ENCODE measurements around the gene TRIM38.

GRCh38 chr6:26000366-26001144 is 38.0 kb downstream of the TRIM38 start:
- TF ChIP-seq CTCF (IDR thresholded peaks at IDR 0.05; ENCODE audit: borderline replicate concordance, extremely low read depth, low read length, poor library complexity, severe bottlenecking): no peak
- no peak for TF ChIP-seq EZH2 (IDR thresholded peaks at IDR 0.05; ENCODE audit: borderline replicate concordance, low read depth, low read length, severe bottlenecking)

All from DND-41 (cell line).